Measurements from ENCODE around the gene HEXD.
A peak's percentile ranks its signal among the peaks of the same experiment; 100 is the strongest.
"Not testable (repeated sequence)": the region's sequence is repeated elsewhere in the genome, so short reads cannot be mapped to it uniquely, and the experiment has no call there.

The HEXD gene

DNA sequence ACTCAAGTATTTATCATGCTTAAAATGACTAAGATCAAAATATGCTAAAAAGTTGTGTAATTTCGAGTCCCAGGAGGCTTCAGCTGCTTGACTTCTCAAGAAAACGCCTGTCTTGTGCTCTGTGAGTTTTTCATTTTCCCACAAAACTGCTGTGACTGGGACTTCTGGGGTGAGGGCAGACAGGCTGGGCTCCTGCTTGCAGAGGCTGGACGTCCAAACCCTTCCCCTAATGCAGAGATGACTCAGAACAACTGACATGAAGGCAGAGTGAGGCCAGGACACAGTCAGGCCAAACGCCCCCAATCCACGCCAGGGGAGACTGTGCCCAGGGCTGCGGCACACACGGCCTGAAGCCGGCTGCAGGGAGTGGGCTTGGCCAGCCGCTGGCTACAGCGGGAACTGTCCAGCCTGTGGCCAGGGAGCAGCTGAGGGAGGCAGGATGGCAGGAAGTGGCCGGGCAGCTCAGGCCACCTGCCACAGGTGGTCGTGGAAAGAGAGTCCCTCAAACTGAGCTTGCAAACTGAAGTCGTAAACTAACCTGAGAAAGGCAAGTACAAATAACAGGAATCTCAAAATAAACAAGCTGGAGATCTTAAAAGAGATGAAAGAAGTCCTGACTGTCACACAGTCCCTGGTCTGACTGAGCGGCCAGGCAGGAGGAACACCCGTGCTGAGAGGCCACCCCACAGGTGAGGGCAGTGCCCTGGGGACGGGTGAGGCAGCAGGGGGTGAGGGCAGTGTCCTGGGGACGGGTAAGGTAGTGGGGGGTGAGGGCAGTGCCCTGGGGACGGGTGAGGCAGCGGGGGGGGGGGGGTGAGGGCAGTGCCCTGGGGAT is 21.3 kb upstream of the HEXD start:
- peak; percentile 95 for DNase-seq (ENCODE audit: low read depth)

DNA sequence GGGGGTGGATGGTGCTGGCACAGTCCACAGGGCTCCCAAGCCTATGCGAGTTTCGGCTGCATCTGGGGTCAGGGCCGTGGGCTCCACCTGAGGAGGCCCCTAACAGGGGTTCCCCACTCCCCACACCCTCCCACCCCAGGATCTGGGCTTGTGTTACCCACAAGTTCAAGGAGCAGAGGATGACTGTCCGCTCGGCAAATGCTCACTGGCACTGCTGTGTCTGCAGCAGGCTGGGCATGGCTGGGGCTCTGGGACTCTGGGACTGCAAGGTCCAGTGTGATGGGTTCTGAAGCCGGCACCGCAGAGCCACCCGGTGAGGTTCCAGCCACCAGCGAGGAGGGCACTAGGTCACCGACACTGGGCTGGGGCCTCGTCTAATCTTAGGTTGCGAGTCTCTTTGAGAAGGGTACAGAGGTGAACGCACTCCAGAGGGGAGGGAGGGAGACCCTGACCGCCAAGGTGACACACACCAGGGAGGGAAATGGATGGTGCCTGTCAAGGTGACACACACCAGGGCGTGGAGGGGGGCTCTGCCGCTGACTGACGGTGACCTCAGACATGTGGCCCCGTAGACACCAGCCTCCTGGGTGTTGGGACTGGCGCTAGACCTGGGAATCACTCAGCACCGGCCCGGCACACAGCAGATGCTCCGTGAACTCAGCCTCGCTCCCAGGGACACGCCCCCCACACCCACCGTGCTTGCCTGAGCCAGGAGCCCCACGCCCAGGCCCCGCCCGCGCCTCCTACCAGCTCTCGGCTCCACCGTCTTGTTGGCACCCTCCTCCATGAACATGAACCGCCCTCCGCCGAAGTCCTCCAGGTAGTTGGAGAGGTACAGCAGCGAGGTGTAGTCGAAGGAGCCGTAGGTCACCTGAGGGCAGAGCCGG is 20.5 kb upstream of the HEXD start:
- no peak for DNase-seq (ENCODE audit: low read depth)

DNA sequence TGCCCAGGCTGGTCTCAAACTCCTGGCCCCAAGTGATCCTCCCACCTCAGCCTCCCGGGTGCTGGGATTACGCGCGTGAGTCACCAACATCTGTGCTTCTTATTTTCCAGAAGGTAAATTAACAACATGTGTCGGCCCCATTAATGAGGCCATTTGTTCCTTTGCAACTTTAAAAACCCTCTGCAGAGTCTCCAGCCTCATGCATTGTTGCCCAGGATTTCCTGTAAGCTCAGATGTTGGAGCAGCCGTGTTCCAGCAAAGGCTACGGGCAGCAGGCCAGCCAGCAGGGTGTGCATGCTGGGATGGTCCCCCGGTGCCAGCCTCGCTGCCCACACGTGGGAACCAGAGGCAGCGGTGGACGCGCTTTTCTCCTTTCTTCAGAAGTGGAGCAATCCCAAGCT is 19.1 kb upstream of the HEXD start:
- DNase-seq (ENCODE audit: low read depth), result peak; percentile 90

DNA sequence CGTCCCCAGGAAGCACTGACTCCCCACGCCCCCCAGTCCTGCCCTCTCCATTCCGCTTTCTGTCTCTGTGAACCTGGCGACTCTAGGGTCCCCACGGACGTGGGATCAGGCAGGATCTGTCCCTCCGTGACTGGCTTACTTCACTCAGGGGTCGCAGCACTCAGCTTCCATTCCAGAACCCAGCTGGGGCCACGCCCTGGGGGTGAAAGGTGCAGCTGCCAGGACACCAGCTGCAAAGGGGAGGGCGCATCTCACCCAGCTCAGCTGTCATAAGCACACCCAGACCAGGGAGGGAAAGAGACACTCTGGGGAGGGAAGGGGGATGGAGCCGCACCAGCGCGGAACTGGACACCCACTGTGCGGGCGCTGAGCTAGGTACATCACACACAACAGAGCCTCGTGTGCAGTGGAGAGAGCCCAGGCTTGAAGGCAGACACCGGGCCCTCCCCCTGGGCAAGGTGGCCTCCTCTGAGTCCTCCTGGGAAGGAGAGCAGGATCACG is 18.5 kb upstream of the HEXD start:
- no peak for DNase-seq (ENCODE audit: low read depth)

DNA sequence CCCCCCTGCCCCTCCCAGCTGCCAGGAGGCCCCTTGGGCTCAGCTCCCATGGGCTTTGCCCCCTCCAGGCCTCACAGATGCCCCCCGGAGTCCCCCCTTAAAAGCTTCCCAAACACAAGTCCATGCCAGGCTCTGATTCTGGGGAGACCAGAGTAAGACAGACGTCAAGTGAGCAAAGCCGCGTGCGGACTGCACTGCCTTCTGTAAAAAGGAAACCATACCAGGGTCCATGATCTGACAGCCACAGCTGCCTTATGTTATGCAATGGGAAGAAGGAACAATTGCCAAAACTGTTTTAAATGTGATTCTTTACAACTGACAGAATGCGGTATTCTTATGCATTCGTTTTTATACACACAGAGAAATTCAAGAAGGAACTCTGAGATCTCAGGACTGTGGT is 17.9 kb upstream of the HEXD start:
- DNase-seq (ENCODE audit: low read depth), result no peak

DNA sequence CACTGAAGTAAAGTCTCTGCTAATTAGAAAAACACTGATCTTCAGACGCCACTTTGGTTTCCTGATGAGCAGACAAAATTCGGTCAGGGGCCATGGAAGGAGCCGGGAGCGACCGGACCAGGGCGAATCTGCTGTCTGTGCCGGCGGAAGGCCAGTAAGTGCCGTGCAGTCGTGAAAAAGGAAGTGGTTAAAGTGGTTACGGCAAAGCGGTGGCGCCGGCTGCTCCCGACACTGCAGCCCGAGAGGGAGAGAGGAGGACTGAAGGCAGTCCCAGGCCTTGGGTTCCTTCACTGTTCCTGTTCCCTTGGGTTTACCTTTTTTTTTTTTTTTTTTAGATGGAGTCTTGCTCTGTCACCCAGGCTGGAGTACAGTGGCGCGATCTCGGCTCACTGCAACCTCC is 17.3 kb upstream of the HEXD start:
- peak; percentile 59 for DNase-seq (ENCODE audit: low read depth)

DNA sequence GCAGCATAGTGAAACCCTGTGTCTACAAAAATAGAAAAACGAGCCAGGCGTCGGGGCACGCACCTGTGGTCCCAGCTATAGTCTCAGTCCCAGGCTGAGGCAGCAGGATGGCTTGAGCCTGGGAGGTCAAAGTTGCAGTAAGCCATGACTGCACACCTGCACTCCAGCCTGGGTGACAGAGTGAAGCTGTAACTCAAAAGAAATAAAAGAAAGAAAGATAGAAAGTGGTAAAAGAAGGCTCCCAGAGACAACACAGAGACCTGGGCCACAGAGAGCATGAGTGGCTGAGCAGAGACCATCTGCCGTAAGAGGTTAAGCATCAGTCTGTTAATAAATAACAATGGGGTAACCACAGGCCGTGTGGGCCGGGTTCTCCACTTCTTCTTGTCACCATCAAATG is 15.3 kb upstream of the HEXD start:
- no peak for DNase-seq (ENCODE audit: low read depth)

DNA sequence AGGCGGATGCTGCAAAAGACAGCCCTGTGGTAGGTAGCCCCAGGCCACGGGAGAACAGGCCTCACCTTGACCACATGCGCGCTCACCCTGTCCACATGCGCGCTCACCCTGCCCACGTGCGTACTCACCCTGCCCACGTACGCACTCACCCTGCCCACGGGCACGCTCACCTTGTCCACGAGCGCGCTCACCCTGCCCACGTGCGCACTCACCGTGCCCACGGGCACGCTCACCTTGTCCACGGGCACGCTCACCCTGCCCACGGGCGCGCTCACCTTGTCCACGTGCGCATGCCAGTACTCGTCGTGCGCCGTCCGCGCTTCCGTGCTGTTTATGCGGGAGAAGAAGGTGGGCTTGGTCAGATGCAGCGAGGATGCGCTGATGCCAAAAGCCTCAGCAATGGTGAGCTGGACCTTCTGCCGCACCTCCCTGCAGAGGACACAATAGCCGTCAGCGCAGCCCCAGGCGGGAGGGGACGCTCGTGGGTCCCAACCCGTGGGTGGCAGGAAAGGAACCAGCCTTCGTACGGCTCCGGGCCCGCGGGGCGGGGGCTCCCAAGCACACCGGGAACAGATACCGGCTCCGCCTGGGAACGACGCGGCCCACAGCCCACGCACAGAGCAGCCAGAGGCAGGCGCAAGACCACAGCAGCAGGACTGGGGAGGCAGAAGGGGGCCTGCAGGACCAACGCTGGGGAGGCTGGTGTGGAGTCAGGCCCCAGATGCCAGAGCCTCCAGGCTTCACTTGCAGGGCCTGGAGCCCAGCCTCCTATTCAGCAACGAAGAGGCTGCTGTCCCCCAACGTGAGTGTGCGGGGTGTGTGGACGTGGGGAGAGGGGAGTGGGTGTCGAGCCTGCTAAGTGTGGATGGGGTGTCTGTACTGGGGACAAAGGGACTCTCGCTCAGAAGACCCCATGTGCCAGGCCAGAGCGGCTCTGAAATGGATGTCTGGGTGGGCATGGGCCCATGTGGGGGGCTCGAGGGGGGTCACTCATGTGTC is 14.2 kb upstream of the HEXD start:
- DNase-seq (ENCODE audit: low read depth), result no peak

DNA sequence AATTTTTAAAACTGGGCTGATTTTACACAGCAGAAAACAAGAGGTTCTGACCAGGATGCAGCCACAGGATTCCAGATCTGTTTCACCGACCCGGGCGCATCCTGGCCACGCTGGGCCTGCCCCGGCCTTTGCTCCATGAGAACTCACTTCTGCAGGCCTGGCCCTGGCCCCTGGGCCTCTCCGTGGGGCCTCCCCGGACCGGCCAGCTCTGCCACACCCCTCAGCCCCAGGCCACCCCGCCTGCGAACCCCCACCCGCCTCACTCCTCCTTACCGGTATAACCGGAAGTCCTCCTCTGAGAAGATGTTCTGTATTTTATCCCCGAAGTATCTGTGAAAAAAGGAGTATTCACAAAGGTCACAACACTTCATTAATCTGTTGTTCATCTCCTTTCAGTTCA is 13.1 kb upstream of the HEXD start:
- no peak for DNase-seq (ENCODE audit: low read depth)

DNA sequence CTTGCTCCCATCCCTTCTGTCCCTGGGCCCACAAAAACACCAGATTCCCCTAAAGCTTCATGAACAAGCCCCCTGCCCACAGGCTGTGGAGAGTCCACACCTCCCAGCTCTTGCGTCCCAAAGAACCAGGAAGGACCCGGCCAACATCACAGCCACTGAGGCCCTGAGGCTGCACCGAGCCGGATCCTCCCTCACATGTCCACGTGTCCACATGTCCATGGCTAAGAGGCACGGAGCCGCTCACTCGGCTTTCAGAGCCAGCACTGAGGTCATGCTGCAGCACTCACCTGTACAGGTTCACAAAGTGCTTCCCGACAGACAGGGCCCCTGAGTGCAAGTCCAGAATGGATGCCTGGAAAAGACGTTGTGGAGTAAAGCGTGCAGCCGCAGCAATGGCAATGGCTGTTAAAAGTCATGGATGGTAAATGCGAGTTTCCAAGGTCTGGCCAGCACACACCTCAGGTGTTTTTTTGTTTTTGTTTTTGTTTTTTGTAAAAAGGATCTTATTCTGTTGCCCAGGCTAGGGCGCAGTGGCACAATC is 11.9 kb upstream of the HEXD start:
- no peak for DNase-seq (ENCODE audit: low read depth)

DNA sequence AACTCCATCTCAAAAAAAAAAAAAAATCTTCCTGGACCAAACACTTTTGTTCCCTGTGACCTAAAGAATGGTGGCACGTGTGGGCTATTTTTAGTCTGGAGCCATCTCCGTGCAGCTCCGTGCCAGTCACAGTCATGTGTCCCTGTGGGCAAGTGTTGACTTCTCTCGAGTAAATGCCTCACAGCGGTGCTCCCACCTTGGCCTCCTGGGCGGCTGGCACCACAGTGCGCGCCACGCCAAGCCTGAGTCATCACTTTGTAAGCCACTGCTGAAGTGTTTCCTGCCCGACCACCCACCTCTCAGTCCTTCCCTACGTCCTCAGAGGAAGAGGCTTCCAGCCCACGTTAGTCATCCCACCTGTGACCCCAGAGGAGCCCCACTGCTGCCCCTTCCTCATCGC is 10.9 kb upstream of the HEXD start:
- no peak for DNase-seq (ENCODE audit: low read depth)

DNA sequence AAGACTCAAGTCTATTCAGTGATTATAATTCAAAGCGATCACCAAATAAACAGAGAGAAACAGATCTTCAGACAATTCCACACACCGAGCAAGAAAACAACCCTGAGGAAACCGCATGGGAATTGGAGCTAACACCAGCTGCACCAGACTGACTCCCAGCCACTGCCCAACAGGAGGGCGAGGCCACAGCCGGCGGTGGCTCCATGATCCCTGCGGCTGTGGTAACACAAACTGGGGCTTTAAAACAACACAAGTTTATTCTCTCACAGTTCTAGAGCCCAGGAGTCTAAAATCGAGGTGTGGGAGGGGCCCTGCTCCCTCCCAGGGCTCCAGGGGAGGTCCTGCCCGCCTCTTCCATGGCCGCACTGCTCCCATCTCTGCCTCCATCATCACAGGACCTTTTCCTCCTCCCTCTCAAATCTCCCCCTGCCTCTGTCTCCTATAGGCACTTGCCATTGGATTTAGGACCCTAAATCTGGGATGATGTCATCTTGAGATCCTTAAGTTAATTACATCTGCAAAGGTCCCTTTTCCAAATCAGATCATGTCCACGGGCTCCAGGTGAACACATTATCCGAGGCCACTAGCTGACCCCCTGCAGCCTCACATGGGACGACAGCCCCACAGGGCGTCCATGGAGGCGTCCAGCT is 9.7 kb upstream of the HEXD start:
- no peak for DNase-seq (ENCODE audit: low read depth)

DNA sequence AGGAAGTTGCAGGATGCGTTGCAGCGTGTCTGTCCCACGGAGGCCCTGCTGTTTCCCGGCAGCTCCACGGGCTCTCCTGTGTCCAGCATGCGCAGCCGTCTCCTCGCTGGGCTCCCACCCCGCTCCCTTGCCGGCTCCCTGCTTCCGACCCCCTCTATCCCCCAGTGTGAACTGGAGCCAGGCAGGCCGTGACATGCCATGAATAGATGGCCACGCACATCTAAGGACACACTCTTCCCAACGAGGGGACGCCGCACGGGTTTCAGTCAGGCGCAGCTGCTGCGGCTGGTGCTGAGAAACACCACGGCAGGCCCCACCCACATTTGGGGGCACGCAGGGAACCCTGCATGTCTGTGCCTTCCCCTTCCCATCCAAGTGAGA is 9.2 kb upstream of the HEXD start:
- DNase-seq (ENCODE audit: low read depth), result no peak

DNA sequence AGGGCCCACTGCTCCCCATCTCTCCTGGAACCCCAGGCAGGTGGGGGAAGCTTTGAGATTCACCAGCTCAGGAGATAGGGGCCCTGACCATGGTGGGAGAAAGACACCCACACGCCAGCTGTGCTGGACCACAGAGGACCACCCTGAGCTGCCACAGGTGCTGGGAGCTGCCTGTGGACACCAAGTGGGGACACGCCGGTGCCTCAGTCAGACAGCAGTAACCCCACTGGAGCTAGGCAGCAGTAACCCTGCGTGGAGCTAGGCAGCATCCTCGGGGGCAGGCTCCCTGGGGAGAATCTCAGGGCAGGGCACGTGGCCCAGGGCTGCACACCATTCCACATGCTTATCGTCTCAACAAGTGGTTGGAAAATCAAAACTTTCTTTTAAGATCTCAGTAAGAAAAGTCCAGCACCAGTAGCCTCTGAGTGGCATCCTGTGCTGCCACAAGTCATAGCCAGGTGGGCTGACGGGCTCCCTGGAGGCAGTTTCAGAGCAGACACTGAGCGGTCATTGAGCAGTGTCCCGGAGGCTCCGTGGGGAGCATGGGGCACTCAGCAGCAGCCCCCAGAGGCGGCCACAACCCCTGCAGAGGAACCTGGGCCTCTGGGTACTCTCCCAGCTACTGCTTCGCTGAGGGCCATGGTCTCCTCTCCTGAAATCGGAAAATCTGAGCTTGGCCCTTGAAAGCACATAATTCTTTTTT is 8.0 kb upstream of the HEXD start:
- no peak for DNase-seq (ENCODE audit: low read depth)

DNA sequence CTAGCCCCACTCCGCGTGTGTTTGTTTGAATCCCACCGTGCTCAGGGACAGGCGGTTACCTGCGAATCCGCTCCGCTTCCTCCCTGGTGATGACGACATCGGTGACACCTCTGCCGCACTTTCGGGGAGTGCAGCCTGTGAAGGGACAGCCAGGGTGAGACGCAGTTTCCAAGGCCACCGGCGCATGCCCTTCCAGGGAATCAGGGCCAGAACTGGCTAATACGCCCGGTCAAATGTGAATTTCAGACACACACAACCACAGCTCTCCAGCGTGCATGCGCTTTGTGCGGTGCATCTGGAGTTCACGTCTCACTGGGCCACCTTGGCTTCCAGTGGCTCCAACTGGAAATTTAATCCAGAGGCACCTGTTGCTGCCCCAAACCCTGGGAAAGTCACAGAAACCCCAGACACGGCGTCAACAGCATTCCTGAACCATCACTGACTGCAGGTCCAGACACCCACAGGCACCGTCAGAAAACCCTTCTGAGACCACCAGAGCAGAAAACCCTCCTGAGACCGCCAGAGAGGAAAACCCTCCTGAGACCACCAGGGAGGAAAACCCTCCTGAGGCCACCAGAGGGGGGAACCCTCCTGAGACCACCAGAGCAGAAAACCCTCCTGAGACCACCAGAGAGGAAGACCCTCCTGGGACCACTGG is 6.6 kb upstream of the HEXD start:
- DNase-seq (ENCODE audit: low read depth), result no peak

DNA sequence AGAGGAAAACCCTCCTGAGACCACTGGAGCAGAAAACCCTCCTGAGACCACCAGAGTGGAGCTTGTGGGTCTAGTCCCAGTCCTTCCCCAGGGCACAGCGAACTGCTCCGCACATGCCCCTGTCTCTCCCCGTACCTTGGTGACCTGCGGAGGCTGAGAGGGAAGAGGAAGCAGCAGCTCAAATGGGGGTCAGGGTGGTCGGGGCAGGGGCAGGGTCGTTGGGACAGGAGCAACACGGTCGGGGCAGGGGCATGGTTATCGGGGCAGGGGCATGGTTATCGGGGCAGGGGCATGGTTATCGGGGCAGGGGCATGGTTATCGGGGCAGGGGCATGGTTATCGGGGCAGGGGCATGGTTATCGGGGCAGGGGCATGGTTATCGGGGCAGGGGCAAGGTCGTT is 6.1 kb upstream of the HEXD start:
- not testable (repeated sequence) for DNase-seq (ENCODE audit: low read depth)

DNA sequence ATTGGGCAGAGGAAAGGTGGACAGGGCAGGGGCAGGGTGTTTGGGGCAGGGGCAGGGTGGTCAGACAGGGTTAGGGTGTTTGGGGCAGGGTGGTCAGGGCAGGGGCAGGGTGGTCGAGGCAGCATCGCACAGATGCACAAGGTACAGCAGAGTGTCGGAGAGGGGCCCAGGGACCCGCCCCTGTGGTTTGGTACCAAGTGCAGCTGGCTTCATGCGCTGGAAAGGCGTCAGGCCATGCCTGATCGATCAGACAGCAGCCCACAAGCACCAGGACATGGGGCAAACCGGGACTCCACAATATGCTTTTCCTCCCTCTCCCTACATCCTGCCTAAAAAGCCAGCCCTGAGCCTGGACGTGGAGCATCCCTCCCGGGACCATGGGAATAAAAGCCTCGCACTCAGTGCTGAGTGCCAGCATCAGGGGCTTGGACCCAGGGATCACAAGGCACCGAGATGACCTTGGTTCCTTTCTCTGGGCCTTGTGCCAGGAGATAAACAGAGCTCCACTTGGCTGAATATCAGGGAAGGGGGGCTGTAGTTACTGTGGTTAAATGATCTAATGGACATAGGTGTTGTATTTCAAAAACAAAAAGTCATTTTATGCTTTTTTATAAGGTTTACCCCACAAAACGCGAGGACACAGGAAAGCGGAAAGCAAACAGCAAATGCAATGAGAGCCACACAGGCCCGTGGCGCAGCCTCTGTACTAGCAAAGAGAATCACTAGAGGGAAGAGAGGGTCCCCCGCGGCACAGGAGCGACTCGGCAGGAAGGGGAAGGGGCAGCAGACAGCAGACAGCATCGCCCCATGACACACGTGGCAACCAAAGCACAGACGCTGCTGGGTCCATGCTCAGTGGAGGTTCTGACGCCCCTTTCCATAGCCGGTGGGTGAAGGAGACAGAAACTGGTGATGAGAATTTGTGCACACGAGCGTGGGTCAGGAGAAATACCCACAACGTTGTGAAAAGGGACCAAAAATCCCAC is 5.3 kb upstream of the HEXD start:
- DNase-seq (ENCODE audit: low read depth), result no peak

DNA sequence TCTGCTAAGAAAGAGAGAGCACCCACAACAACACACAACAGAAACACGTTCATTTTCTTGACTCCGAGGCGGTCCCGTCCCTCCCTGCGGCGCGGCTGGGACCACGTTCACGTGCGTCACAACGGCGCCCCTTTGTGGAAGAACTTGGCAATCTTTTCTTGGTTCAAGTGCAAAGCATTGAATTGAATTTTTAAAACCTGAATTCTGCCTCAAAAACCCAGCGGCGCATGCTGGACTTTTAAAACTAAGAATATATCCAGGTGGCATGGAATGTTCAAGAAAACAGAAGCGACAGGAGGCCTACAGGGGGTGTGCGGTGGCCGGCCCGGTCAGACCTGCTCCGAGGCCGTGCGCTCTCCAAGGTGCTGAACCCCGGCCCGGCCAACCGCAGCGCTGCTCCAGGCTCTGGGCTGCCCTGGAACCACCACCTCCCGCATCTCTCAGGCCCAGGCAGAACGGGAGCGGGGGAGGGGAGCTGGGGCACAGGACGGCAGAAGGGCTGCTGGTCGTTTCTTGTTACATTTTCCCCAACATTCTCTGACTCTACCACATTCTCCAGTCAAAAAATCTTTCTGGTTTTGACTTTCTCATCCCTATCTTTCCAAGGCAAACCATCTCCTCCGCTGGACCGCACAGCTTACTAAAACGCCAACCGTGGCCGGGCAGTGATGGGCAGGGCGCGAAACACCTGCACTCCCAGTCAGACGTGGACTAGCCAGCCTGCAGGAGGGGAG is 3.4 kb upstream of the HEXD start:
- DNase-seq (ENCODE audit: low read depth), result peak; percentile 68

Data from EH (cell line).